Fibroblast of skin of right quadriceps (primary cell): Measurements from ENCODE around the gene IRF2BP2.

Experiments
- DNase-seq: peaks from one replicate; pipeline ENCODE4 v3.0.0-alpha.2; 2013

Gene IRF2BP2

GRCh38 chr1:234554698-234555311 lies 55.2 kb downstream of the IRF2BP2 start:
- peak; percentile 78 for DNase-seq
